Fibroblast of mammary gland (primary cell): Measurements from ENCODE around the gene METTL9.
"Not testable (repeated sequence)": the region's sequence is repeated elsewhere in the genome, so short reads cannot be mapped to it uniquely, and the experiment has no call there.

Source experiments
- DNase-seq: peaks from one replicate; pipeline ENCODE4 v3.0.0-alpha.2; 2010; ENCODE audit warnings: low read depth
- H3K4me3 ChIP-seq: 2 replicates; pipeline ENCODE4 v1.5.1; 2011; ENCODE audit warnings: low read depth, mild to moderate bottlenecking, low read length, moderate library complexity; ENCODE audit not compliant: control insufficient read depth
- CTCF ChIP-seq: conservative IDR thresholded peaks from 2 replicates; pipeline ENCODE4 v1.5.1; 2011; ENCODE audit warnings: low read depth, low read length, inconsistent platforms; ENCODE audit not compliant: control insufficient read depth, insufficient read depth

The METTL9 gene

GRCh38 chr16:21626659-21627277, 27.4 kb downstream of the METTL9 start:
- no peak overlapping the region for H3K4me3 ChIP-seq
- TF ChIP-seq CTCF, result no peak
- DNase-seq, result peak; percentile 98

- no peak for DNase-seq
- no peak overlapping the region for H3K4me3 ChIP-seq
- no peak for TF ChIP-seq CTCF
These were observed 28.8 kb downstream of the METTL9 start for GRCh38 chr16:21628121-21628726.

- TF ChIP-seq CTCF, result no peak
These were observed 29.4 kb downstream of the METTL9 start for GRCh38 chr16:21628772-21629171.

GRCh38 chr16:21629616-21630539, 30.5 kb downstream of the METTL9 start:
- not testable (repeated sequence) for DNase-seq, H3K4me3 ChIP-seq

More at GRCh38 chr16:21628772-21629171, 29.4 kb downstream of the METTL9 start:
- DNase-seq, result peak; percentile 83
- no peak overlapping the region for H3K4me3 ChIP-seq

GRCh38 chr16:21630866-21631265, 31.5 kb downstream of the METTL9 start:
- H3K4me3 ChIP-seq, DNase-seq: not testable (repeated sequence)

GRCh38 chr16:21631376-21631775, 32.0 kb downstream of the METTL9 start:
- not testable (repeated sequence) for H3K4me3 ChIP-seq, DNase-seq

GRCh38 chr16:21631951-21632575, 32.7 kb downstream of the METTL9 start:
- not testable (repeated sequence) for DNase-seq, H3K4me3 ChIP-seq

GRCh38 chr16:21634216-21634615, 34.8 kb downstream of the METTL9 start:
- TF ChIP-seq CTCF, result no peak
- H3K4me3 ChIP-seq, result no peak overlapping the region
- DNase-seq, result no peak

- H3K4me3 ChIP-seq, DNase-seq: not testable (repeated sequence)
These were observed 36.3 kb downstream of the METTL9 start for GRCh38 chr16:21635694-21636093.
